Central memory CD8-positive, alpha-beta T cell (primary cell): ENCODE measurements around the gene CLEC2D.
"Not testable (repeated sequence)": the region's sequence is repeated elsewhere in the genome, so short reads cannot be mapped to it uniquely, and the experiment has no call there.

Experiments used
- ATAC-seq: fragments of 150-1000 bp; cut with Tn5 transposase; replicated peaks from 2 replicates; pipeline ENCODE4 v1.10.0; 2022; ENCODE audit warnings: mild to moderate bottlenecking, moderate FRiP score, moderate number of reproducible peaks; ENCODE audit not compliant: poor library complexity, severe bottlenecking; ENCODE audit errors: extremely low read depth
- DNase-seq, 2 donors: peaks; one replicate each; pipeline ENCODE4 v3.0.0; 2021; ENCODE audit warnings: low spot score in 2 of 2
- H3K27ac Mint-ChIP-seq: one replicate; pipeline ENCODE4 v1.8.0; 2022; ENCODE audit warnings: low read depth, mild to moderate bottlenecking, moderate library complexity, mixed read lengths
- H3K27me3 Mint-ChIP-seq: one replicate; pipeline ENCODE4 v1.8.0; 2022; ENCODE audit warnings: mixed read lengths
- H3K36me3 Mint-ChIP-seq: one replicate; pipeline ENCODE4 v1.8.0; 2022; ENCODE audit warnings: mild to moderate bottlenecking, moderate library complexity, mixed read lengths; ENCODE audit not compliant: insufficient read depth
- H3K4me1 Mint-ChIP-seq: one replicate; pipeline ENCODE4 v1.8.0; 2022; ENCODE audit warnings: mixed read lengths
- H3K4me3 Mint-ChIP-seq: one replicate; pipeline ENCODE4 v1.8.0; 2022; ENCODE audit warnings: mild to moderate bottlenecking, moderate library complexity, mixed read lengths
- H3K9me3 Mint-ChIP-seq: one replicate; pipeline ENCODE4 v1.8.0; 2022; ENCODE audit warnings: mixed read lengths

CLEC2D gene

DNA sequence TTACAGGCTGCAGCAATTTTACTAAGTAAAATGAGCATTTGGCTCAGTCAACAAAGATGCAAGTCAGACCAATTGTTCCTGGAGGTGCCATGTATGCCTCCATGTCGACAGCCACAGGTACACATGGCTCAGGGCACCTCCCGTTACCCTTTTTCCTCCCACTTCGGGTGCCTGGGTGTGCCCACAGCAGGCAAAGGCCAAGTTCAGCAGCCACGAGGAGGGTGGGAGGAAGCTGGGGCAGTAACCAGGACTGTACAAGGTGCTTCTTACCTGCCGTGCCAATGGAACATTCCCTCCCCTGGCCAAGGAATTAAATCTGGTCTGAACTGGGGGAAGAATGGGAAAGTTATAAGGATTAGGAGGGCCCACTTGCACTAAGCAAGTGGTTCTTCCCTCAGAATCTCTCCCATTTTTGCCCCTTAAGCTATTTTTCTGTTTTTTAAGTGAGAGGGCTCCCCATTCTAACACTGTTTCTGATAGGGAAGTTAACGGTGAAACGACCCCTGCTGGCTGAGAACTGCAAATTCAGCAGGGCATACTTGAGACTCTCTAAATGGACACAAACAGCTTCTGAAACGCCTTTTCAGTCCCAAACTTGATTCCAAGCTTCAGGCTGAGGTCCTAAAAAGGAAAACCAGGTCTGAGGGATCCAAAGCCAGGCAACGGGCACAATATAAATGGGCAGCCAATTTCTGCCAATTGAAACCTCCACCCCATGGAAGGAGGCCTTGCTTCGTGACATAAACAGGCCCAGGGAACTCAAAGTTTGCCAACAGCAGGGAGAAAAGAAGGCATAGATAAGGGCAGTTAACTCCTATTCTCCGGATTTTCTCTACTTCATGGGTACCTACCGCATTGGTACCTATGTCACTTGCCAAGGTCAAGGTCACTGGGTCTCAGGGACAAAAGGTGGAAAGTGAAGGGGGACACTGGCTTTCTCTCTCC, 38.6 kb downstream of the CLEC2D start:
- Mint-ChIP-seq H3K27ac (peak overlapping the region; percentile 91), H3K36me3 (peaks cover 8% of the 10 kb centered on the region), H3K9me3 (peaks cover 4% of the 10 kb centered on the region), H3K4me3 (peak overlapping the region; percentile 74), H3K4me1 (peaks cover 61% of the 10 kb centered on the region), H3K27me3 (no peaks in the 10 kb centered on the region)
- DNase-seq (peak; percentile 52 to 62), ATAC-seq (peak; percentile 87)

DNA sequence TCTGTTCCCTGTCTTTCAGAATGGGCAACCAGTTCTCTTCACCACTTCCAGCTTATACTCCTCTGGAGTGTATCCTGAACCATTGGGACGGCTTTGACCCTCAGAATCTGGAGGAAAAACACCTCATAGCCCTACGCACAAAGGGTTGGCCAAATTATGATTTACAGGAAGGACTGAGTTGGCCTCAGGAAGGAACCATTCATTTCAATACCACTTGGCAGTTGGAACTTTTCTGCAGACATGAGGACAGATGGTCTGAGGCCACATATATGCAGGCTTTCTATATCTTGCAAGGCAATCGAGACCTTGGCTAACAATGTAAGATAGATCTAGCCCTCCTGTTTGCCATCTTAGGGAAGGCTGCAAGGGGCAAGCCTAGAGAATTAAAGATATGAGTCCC, 39.3 kb downstream of the CLEC2D start:
- ATAC-seq (no peak), DNase-seq (no peak)
- peaks cover 8% of the 10 kb centered on the region for H3K36me3 Mint-ChIP-seq
- H3K27me3 Mint-ChIP-seq, result no peaks in the 10 kb centered on the region
- no peak overlapping the region for H3K4me3 Mint-ChIP-seq
- peaks cover 4% of the 10 kb centered on the region for H3K9me3 Mint-ChIP-seq
- H3K4me1 Mint-ChIP-seq, result peaks cover 61% of the 10 kb centered on the region
- H3K27ac Mint-ChIP-seq, result peak overlapping the region; percentile 70

DNA sequence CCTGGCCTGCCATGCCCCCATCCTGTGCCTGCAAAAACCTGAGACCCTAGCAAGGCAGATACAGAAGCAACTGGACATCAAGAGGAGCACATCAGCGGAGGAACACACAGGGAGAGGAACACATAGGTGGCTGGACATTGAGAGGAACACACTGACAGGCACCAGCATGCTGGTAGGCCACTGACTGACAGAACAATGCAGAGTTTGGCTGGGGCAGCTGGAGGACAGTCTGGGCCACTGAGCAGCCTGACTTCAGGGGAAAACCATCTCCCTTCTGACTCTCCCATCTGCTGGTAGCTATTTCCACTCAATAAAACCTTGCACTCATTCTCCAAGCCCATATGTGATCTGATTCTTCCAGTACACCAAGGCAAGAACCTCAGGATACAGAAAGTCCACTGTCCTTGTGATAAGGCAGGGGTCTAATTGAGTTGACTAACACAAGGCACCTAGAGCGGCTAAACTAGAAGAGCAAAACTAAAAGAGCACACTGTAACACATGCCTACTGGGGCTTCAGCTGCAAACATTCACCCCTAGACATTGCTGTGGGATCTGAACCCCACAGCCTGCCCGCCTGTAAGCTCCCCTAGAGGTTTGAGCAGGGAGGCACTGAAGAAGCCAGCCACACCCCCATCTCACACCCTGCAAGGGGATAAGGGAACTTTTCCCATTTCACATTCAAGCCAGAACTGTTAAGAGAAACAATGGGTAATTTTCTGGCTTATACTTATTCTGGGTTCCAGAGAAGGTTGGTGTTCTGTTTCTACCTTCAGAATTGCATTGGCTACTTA, 41.3 kb downstream of the CLEC2D start:
- H3K4me3 Mint-ChIP-seq, result no peak overlapping the region
- DNase-seq (no peak), ATAC-seq (no peak)
- H3K27ac Mint-ChIP-seq, result peak overlapping the region; percentile 29
- no peaks in the 10 kb centered on the region for H3K27me3 Mint-ChIP-seq
- H3K4me1 Mint-ChIP-seq, result peaks cover 52% of the 10 kb centered on the region
- peaks cover 8% of the 10 kb centered on the region for H3K36me3 Mint-ChIP-seq
- H3K9me3 Mint-ChIP-seq, result peaks cover 4% of the 10 kb centered on the region

DNA sequence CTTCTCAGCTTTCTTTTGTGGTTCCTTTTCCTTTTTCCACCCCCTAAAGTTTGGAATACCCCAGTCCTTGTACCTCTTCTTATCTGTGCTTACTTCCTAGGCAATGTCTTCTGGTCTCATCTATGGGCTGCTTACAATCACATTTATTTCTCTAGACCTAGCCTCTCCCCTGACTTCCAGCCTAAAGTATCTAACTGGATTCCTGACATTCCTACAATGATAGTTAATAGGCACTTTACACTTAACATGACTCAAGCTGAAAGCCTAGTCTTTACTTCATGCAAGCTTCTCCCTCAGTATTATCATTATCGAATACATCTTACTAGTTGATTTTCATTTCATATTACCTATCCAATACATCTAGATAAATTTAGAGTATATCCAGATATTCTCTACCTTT, 42.2 kb downstream of the CLEC2D start:
- ATAC-seq (no peak), DNase-seq (no peak)
- Mint-ChIP-seq H3K27ac (peak overlapping the region; percentile 36), H3K4me1 (peaks cover 51% of the 10 kb centered on the region), H3K36me3 (peaks cover 5% of the 10 kb centered on the region), H3K4me3 (no peak overlapping the region), H3K9me3 (no peaks in the 10 kb centered on the region), H3K27me3 (no peaks in the 10 kb centered on the region)

DNA sequence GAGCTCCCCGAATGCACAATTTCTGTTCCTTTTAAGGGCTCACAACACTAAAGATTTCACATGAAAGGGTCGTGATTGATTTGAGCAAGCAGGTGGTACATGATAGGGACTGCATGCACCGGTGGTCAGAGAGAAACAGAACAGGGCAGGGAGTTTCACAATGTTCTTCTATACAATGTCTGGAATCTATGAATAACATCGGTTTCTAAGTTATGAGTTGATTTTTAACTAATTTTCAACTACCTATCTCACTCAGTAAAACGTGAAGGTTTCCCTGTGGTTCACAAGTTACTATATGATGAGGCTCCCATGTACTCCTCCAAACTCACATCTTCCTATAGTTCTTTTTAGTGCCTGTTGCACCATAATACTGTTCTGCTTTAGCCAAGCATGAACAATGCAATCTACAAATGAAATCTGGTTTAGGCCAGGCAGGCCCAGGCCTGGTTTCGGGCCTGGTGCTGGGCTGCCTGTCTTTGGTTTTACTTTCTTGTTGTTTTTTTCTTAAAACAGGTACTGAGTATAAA, 43.6 kb downstream of the CLEC2D start:
- not testable (repeated sequence) for H3K27me3 Mint-ChIP-seq, H3K9me3 Mint-ChIP-seq, H3K36me3 Mint-ChIP-seq, H3K4me3 Mint-ChIP-seq, ATAC-seq, DNase-seq, H3K27ac Mint-ChIP-seq
- peaks cover 40% of the 10 kb centered on the region for H3K4me1 Mint-ChIP-seq

DNA sequence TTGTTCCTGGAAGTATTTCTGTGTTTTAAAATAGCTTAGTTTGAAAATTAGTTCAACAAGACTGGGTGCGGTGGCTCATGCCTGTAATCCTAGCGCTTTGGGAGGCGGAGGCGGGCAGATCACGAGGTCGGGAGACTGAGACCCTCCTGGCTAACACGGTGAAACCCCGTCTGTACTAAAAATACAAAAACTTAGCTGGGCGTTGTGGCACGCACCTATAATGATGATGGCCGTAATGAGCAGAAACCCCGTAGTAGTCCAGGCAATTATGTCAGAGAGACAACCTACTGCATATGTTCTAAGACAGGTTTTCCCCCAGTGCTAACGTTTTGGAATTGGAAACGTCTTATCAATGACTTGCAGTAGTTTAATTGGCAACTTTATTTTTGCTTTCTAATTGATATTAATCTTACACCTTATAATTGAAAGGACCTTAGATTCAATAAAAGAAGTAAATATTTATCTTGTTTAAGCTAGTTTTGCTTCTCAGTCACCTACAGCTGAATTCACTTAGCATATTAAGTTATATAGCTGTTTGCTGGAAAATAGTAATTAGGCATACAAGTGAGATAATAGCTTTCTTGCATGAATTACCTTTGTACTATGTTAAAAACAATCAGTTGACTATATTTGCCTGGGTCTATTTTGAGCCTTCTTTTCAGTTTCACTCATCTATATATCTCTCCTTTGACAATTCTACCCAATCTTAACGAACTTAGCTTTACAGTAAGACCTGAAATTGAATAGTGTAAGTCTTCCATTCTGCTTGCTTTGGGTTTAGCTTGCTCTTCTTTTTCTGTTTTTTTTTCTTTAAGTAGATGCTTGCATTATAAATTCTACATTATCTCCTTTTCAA, 47.8 kb downstream of the CLEC2D start:
- DNase-seq (no peak), ATAC-seq (no peak)
- Mint-ChIP-seq H3K4me1 (peaks cover 10% of the 10 kb centered on the region), H3K36me3 (peaks cover 2% of the 10 kb centered on the region), H3K9me3 (no peaks in the 10 kb centered on the region), H3K27me3 (no peaks in the 10 kb centered on the region), H3K27ac (no peak overlapping the region), H3K4me3 (no peak overlapping the region)

DNA sequence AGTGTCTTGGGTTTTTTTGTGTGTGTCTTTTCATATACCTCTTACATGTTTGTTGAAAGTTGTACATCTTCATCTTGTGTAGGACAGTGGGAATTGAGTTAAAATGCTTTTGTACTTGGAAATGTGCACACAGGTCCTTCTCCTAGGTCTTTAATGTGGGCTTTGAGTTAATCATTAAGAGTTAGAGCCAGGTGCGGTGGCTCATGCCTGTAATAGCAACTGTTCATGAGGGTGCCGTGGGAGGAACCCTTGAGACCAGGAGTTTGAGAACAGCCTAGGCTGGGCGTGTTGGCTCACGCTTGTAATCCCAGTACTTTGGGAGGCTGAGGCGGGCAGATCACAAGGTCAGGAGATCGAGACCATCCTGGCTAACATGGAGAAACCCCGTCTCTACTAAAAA, 49.5 kb downstream of the CLEC2D start:
- Mint-ChIP-seq H3K27ac (no peak overlapping the region), H3K4me3 (no peak overlapping the region), H3K27me3 (no peaks in the 10 kb centered on the region), H3K36me3 (peaks cover 2% of the 10 kb centered on the region), H3K9me3 (no peaks in the 10 kb centered on the region), H3K4me1 (peaks cover 10% of the 10 kb centered on the region)
- ATAC-seq (no peak), DNase-seq (no peak)

DNA sequence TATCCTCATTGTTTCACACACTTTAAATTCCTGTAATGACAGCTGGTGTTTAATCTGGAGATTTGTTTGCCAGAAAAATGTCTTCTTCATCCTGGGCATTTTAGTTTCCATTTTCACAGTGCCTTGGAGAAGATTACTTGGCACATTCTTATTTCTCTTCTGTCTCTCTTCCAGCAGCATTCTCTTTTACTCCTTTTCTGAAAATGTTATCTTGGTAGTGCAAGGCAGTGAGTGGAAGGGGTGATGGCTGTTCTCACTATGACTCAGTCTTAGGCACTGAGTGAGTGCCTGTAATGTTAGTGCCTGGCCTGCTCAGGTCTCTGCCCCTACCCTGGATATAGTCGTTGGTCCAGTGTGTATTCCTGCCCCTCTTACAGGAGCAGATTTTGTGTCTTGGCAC, 50.3 kb downstream of the CLEC2D start:
- Mint-ChIP-seq H3K4me3 (no peak overlapping the region), H3K36me3 (peaks cover 2% of the 10 kb centered on the region), H3K9me3 (no peaks in the 10 kb centered on the region), H3K27ac (no peak overlapping the region), H3K27me3 (no peaks in the 10 kb centered on the region), H3K4me1 (peaks cover 10% of the 10 kb centered on the region)
- no peak for DNase-seq
- ATAC-seq, result no peak

DNA sequence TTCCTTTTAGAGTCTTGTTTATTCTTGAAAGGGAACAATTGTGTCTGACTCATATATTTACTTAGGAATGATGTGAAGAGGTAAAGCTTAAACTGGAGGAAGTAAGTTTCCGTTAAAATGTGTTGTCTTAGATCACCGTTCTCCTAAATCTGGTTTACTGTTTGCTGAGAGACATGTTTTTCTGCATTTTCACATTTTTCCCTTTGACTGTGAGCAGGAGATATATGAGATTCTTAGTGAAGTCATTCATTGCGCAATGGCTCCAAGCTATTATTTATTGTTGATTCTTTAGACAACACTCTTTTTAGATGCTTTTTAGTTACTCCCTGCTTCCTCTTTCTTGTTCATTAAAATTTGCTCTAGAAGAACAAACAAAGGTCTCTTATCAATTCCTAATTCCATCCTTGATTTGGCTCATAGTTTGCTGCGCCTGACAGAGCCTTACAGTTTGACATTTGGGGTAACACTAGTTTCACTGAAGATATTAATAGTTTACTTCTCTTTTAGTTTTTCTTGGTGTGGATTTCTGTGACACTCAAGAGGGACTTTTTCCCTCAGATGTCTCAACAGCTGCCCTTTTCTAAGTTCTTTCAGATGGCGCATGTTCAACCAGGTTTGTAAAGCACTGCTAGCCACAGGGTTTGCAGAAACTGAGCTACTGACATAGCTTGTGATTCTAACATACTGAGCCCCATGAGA, 52.0 kb downstream of the CLEC2D start:
- Mint-ChIP-seq H3K4me3 (no peak overlapping the region), H3K27me3 (no peaks in the 10 kb centered on the region), H3K9me3 (no peaks in the 10 kb centered on the region), H3K27ac (peak overlapping the region; percentile 39), H3K36me3 (peaks cover 2% of the 10 kb centered on the region), H3K4me1 (no peaks in the 10 kb centered on the region)
- DNase-seq, result no peak
- ATAC-seq, result no peak

DNA sequence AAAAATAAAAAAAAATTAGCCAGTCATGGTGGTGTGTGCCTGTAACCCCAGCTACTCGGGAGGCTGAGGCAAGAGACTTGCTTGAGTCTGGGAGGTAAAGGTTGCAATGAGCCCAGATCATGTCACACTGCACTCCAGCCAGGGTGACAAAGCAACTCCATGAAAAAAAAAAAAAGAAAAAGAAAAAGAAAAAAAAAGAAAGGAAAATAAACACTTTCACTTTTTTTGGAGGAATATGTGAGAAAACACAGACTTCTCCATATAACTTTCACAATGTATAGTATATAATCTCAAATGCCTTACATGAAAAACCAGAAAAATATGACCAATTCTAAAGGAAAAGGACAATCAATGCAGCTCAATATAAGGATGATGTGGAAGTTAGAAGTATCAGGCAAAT, 54.5 kb downstream of the CLEC2D start:
- no peaks in the 10 kb centered on the region for H3K9me3 Mint-ChIP-seq
- DNase-seq, result no peak
- no peak overlapping the region for H3K4me3 Mint-ChIP-seq
- no peaks in the 10 kb centered on the region for H3K27me3 Mint-ChIP-seq
- no peak overlapping the region for H3K27ac Mint-ChIP-seq
- ATAC-seq, result no peak
- peaks cover 2% of the 10 kb centered on the region for H3K36me3 Mint-ChIP-seq
- no peaks in the 10 kb centered on the region for H3K4me1 Mint-ChIP-seq

DNA sequence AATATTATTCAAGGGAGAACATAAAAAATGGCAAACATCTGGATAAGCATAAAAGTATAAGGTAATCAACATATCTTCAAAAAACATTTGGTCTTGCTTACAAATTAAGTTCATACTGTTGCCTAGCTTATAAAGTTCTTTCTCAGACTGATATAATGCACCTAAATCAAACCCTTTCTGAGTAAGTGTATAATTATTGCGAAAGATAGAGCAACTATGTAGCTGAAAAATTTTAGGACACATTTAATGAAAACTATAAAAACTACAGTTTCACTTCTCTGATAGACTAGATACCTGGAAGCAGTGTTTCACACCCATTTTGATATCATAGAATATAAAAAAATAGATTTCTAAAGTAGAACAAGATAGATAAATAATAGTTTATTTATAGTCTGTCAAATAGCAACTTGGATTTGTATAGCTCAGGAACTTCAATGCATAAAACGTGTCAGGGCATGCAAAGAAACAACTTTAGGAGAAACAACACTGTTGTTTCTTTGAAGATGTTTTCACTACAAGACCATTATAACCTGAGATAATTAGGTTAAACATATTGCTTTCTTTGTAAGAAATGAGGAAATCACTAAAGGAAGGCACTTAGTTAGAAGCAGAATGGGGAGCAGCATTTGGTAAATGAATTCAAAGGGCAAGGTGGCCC, 55.8 kb downstream of the CLEC2D start:
- no peak for ATAC-seq
- Mint-ChIP-seq H3K9me3 (no peaks in the 10 kb centered on the region), H3K27ac (no peak overlapping the region), H3K4me3 (no peak overlapping the region), H3K4me1 (no peaks in the 10 kb centered on the region), H3K36me3 (peaks cover 2% of the 10 kb centered on the region), H3K27me3 (no peaks in the 10 kb centered on the region)
- no peak for DNase-seq
